Loucy (cell line): Measurements from ENCODE around the gene RAB31.

Experiments
- EZH2phosphoT487 ChIP-seq: fragments of 200-600 bp; IDR thresholded peaks from 2 replicates; pipeline ENCODE4 v1.6.1; 2018; ENCODE audit warnings: antibody characterized with exemption, mild to moderate bottlenecking, moderate library complexity, borderline replicate concordance
- TF ChIP-seq, protein P1 (sequence below): fragments of 200-600 bp; sonication (generic); conservative IDR thresholded peaks from 2 replicates; pipeline ENCODE4 v1.5.1; 2014; ENCODE audit warnings: mild to moderate bottlenecking, antibody characterized with exemption, low read length

DNA sequence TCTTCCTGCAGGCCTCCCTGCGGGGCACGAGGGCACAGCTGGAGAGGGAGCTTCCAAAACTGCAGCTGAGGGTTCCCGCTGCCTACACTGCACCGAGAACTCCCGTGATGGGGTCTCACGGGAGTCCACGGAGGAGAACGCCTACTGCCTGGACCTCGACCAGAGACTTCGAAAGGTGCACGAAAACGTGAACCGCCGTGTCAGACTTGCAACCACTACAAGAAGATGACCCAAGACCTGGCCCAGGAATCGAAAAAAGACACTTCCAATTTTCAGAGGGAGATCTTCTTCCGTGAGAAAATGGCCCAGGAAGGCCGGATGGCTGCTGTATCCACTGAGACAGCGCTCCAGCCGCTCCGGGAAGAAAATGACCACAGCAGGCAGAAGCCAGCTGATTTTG, 124.8 kb downstream of the RAB31 start:
- TF ChIP-seq, protein P1, sequence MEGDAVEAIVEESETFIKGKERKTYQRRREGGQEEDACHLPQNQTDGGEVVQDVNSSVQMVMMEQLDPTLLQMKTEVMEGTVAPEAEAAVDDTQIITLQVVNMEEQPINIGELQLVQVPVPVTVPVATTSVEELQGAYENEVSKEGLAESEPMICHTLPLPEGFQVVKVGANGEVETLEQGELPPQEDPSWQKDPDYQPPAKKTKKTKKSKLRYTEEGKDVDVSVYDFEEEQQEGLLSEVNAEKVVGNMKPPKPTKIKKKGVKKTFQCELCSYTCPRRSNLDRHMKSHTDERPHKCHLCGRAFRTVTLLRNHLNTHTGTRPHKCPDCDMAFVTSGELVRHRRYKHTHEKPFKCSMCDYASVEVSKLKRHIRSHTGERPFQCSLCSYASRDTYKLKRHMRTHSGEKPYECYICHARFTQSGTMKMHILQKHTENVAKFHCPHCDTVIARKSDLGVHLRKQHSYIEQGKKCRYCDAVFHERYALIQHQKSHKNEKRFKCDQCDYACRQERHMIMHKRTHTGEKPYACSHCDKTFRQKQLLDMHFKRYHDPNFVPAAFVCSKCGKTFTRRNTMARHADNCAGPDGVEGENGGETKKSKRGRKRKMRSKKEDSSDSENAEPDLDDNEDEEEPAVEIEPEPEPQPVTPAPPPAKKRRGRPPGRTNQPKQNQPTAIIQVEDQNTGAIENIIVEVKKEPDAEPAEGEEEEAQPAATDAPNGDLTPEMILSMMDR, result no peak
- TF ChIP-seq EZH2phosphoT487, result no peak
